ENCODE measurements around the gene NECAB3. TPM values are rescaled to one million over a fixed set of nuclear protein-coding genes. Genes with fewer than 3 reads are reported as not detected.
A peak's percentile ranks its signal among the peaks of the same experiment; 100 is the strongest.

NECAB3 gene
- total and polyA plus RNA-seq, 2 of the 13 experiments (the other 11 are each of a cell fraction or from before 2014, with no cell fraction given) = 61.5 to 65.5 TPM

DNA sequence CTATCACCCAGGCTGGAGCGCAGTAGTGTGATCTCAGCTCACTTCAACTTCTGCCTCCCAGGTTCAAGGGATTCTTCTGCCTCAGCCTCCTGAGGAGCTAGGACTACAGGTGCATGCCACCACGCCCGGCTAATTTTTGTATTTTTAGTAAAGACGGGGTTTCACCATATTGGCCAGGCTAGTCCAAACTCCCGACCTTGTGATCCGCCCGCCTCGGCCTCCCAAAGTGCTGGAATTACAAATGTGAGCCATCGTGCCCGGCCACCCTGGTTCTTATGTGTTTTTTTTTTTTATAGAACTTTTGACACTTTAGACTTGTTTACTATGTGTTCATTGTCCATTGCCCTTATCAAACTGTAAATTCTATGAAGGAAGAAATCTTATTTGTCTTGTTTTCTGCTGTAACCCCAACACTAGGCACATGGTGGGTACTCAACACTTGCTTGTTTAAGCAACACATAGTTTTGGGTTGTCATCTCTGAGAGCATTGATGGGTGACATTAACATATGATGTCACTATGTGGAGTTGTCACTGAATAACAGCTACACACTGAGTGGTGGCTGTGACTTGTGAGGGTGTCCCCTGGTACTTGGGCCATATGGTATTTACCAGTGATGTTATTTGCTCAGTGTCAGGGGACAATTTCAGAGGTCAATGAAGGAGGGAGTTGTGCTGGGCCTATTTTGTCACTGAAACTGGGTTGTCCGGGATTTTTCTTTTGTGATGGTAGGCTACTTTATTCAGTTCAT lies 47.3 kb upstream of the NECAB3 start (continued):
- TF ChIP-seq, protein P1, sequence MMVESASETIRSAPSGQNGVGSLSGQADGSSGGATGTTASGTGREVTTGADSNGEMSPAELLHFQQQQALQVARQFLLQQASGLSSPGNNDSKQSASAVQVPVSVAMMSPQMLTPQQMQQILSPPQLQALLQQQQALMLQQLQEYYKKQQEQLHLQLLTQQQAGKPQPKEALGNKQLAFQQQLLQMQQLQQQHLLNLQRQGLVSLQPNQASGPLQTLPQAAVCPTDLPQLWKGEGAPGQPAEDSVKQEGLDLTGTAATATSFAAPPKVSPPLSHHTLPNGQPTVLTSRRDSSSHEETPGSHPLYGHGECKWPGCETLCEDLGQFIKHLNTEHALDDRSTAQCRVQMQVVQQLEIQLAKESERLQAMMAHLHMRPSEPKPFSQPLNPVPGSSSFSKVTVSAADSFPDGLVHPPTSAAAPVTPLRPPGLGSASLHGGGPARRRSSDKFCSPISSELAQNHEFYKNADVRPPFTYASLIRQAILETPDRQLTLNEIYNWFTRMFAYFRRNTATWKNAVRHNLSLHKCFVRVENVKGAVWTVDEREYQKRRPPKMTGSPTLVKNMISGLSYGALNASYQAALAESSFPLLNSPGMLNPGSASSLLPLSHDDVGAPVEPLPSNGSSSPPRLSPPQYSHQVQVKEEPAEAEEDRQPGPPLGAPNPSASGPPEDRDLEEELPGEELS (CRISPR knock-in tag; IDR thresholded peaks at IDR 0.05) = peak; percentile 39; the same call in 1 of the 2 replicates
- no peak for TF ChIP-seq CERS6 (CRISPR knock-in tag; IDR thresholded peaks at IDR 0.05)
- TF ChIP-seq TGIF2 (CRISPR knock-in tag; IDR thresholded peaks at IDR 0.05) = no peak
- no peak for TF ChIP-seq SOX5 (CRISPR knock-in tag; IDR thresholded peaks at IDR 0.05; ENCODE audit: borderline replicate concordance)
- 0 out of 2 replicates have a peak, but pooled peaks have one; percentile 16 for TF ChIP-seq JUND (CRISPR knock-in tag; IDR thresholded peaks at IDR 0.05)
- TF ChIP-seq ZSCAN31 (CRISPR knock-in tag; IDR thresholded peaks at IDR 0.05; ENCODE audit: low read depth) = 0 out of 2 replicates have a peak, but pooled peaks have one; percentile 34
- TF ChIP-seq NR2F6 (IDR thresholded peaks at IDR 0.05) = no peak; the same call in 1 of the 2 replicates
- TF ChIP-seq NR2F6 (CRISPR knock-in tag; IDR thresholded peaks at IDR 0.05) = 0 out of 2 replicates have a peak, but pooled peaks have one; percentile 10
- TF ChIP-seq ZNF333 (CRISPR knock-in tag; IDR thresholded peaks at IDR 0.05; ENCODE audit: borderline replicate concordance) = no peak
- no peak for TF ChIP-seq MIER2 (CRISPR knock-in tag; IDR thresholded peaks at IDR 0.05)
- TF ChIP-seq ZNF883 (CRISPR knock-in tag; IDR thresholded peaks at IDR 0.05; ENCODE audit: not compliant biosample characterization) = no peak
- TF ChIP-seq CREB1 (IDR thresholded peaks at IDR 0.05) = peak; percentile 80
- no peak for TF ChIP-seq CREB1 (CRISPR knock-in tag; IDR thresholded peaks at IDR 0.05)
- no peak for TF ChIP-seq SATB2 (CRISPR knock-in tag; IDR thresholded peaks at IDR 0.05)
- no peak for TF ChIP-seq ONECUT2 (CRISPR knock-in tag; IDR thresholded peaks at IDR 0.05)
- TF ChIP-seq NR1H2 (CRISPR knock-in tag; IDR thresholded peaks at IDR 0.05; ENCODE audit: borderline replicate concordance, low read depth) = no peak
- no peak for TF ChIP-seq ZNF160 (CRISPR knock-in tag; IDR thresholded peaks at IDR 0.05)
- TF ChIP-seq RFX1 (IDR thresholded peaks at IDR 0.05) = no peak
- no peak for TF ChIP-seq ZNF557 (CRISPR knock-in tag; IDR thresholded peaks at IDR 0.05)
- TF ChIP-seq, protein P2, sequence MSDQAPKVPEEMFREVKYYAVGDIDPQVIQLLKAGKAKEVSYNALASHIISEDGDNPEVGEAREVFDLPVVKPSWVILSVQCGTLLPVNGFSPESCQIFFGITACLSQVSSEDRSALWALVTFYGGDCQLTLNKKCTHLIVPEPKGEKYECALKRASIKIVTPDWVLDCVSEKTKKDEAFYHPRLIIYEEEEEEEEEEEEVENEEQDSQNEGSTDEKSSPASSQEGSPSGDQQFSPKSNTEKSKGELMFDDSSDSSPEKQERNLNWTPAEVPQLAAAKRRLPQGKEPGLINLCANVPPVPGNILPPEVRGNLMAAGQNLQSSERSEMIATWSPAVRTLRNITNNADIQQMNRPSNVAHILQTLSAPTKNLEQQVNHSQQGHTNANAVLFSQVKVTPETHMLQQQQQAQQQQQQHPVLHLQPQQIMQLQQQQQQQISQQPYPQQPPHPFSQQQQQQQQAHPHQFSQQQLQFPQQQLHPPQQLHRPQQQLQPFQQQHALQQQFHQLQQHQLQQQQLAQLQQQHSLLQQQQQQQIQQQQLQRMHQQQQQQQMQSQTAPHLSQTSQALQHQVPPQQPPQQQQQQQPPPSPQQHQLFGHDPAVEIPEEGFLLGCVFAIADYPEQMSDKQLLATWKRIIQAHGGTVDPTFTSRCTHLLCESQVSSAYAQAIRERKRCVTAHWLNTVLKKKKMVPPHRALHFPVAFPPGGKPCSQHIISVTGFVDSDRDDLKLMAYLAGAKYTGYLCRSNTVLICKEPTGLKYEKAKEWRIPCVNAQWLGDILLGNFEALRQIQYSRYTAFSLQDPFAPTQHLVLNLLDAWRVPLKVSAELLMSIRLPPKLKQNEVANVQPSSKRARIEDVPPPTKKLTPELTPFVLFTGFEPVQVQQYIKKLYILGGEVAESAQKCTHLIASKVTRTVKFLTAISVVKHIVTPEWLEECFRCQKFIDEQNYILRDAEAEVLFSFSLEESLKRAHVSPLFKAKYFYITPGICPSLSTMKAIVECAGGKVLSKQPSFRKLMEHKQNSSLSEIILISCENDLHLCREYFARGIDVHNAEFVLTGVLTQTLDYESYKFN (CRISPR knock-in tag; conservative IDR thresholded peaks at IDR 0.05) = no peak
- no peak for TF ChIP-seq ZNF589 (CRISPR knock-in tag; conservative IDR thresholded peaks at IDR 0.05)
- no peak for TF ChIP-seq ZNF235 (CRISPR knock-in tag; IDR thresholded peaks at IDR 0.05; ENCODE audit: borderline replicate concordance)
- TF ChIP-seq KAT8 (CRISPR knock-in tag; IDR thresholded peaks at IDR 0.05) = no peak
- no peak for TF ChIP-seq KDM5A (IDR thresholded peaks at IDR 0.05; ENCODE audit: borderline replicate concordance, low read length)
- no peak for TF ChIP-seq NCOR1 (IDR thresholded peaks at IDR 0.05; ENCODE audit: borderline replicate concordance, low read length)
